Liver (tissue), 9 donors: Measurements from ENCODE around the gene ADAMTS16. TPM values are rescaled to one million over a fixed set of nuclear protein-coding genes. Genes with fewer than 3 reads are reported as not detected.

Source experiments
- DNase-seq: peaks from one replicate; pipeline ENCODE4 v3.0.0-alpha.2; 2017; ENCODE audit warnings: low spot score
- H3K27ac ChIP-seq, 2 donors: one replicate each; pipeline ENCODE4 v1.7.0; 2013; ENCODE audit warnings: inconsistent platforms in 2 of 2, low read length in 2 of 2, control low read depth in 1 of 2, low read depth in 1 of 2, mild to moderate bottlenecking in 1 of 2
- H3K27me3 ChIP-seq, 4 donors: one replicate each; pipeline versions ENCODE4 v1.6.1 to v1.7.0; 2013; ENCODE audit warnings: low read length in 3 of 4, inconsistent platforms in 1 of 4, mild to moderate bottlenecking in 1 of 4, moderate library complexity in 1 of 4; ENCODE audit not compliant: control insufficient read depth in 4 of 4, insufficient read depth in 4 of 4
- H3K36me3 ChIP-seq, 4 donors: one replicate each; pipeline versions ENCODE4 v1.6.1 to v1.7.0; 2013; ENCODE audit warnings: low read length in 3 of 4, mild to moderate bottlenecking in 3 of 4, low read depth in 1 of 4, moderate library complexity in 1 of 4; ENCODE audit not compliant: control insufficient read depth in 4 of 4, insufficient read depth in 3 of 4
- H3K4me1 ChIP-seq, 4 donors: one replicate each; pipeline versions ENCODE4 v1.6.1 to v1.7.0; 2013; ENCODE audit warnings: low read length in 3 of 4, mild to moderate bottlenecking in 3 of 4, moderate library complexity in 1 of 4; ENCODE audit not compliant: control insufficient read depth in 4 of 4, insufficient read depth in 4 of 4
- H3K4me3 ChIP-seq, 3 donors: one replicate each; pipeline versions ENCODE4 v1.6.1 to v1.7.0; 2013; ENCODE audit warnings: low read length in 3 of 3, control low read depth in 1 of 3, low read depth in 1 of 3, mild to moderate bottlenecking in 1 of 3
- H3K9ac ChIP-seq, 2 donors: one replicate each; pipeline ENCODE4 v1.7.0; 2013; ENCODE audit warnings: low read length in 2 of 2, mild to moderate bottlenecking in 2 of 2, moderate library complexity in 2 of 2, control low read depth in 1 of 2, low read depth in 1 of 2
- H3K9me3 ChIP-seq, 4 donors: one replicate each; pipeline versions ENCODE4 v1.6.1 to v1.7.0; 2013; ENCODE audit warnings: low read length in 3 of 4; ENCODE audit not compliant: control insufficient read depth in 4 of 4
- ATF3 ChIP-seq: IDR thresholded peaks from 2 replicates; pipeline ENCODE4 v1.6.1; 2016; ENCODE audit warnings: antibody characterized with exemption
- CTCF ChIP-seq: fragments of 150-350 bp; IDR thresholded peaks from 2 replicates; pipeline ENCODE4 v1.5.1; 2017; ENCODE audit warnings: improper control_type of control experiment, low read depth, low read length; ENCODE audit not compliant: missing input control
- EGR1 ChIP-seq, 2 donors: IDR thresholded peaks; 2 replicates each; pipeline ENCODE4 v1.6.1; 2016 to 2018; ENCODE audit warnings: antibody characterized with exemption in 2 of 2, low read depth in 2 of 2
- FOXA1 ChIP-seq: IDR thresholded peaks from 2 replicates; pipeline ENCODE4 v1.6.1; 2016; ENCODE audit warnings: antibody characterized with exemption
- FOXA2 ChIP-seq: IDR thresholded peaks from 2 replicates; pipeline ENCODE4 v1.6.1; 2016; ENCODE audit warnings: antibody characterized with exemption
- GABPA ChIP-seq, 2 donors: IDR thresholded peaks in 1 of 2; conservative IDR thresholded peaks in 1 of 2; 2 replicates each; pipeline ENCODE4 v1.6.1; 2016; ENCODE audit warnings: antibody characterized with exemption in 2 of 2, mild to moderate bottlenecking in 1 of 2, moderate library complexity in 1 of 2
- HNF4A ChIP-seq, 2 donors: conservative IDR thresholded peaks; 2 replicates each; pipeline ENCODE4 v1.6.1; 2016; ENCODE audit warnings: antibody characterized with exemption in 2 of 2, mild to moderate bottlenecking in 2 of 2
- HNF4G ChIP-seq: IDR thresholded peaks from 2 replicates; pipeline ENCODE4 v1.6.1; 2016; ENCODE audit warnings: antibody characterized with exemption
- JUND ChIP-seq, 2 donors: IDR thresholded peaks; 2 replicates each; pipeline ENCODE4 v1.6.1; 2016; ENCODE audit warnings: antibody characterized with exemption in 2 of 2
- MAX ChIP-seq: IDR thresholded peaks from 2 replicates; pipeline ENCODE4 v1.6.1; 2016; ENCODE audit warnings: antibody characterized with exemption
- NR2F2 ChIP-seq: IDR thresholded peaks from 2 replicates; pipeline ENCODE4 v1.6.1; 2016; ENCODE audit warnings: antibody characterized with exemption
- REST ChIP-seq: IDR thresholded peaks from 2 replicates; pipeline ENCODE4 v1.6.1; 2016; ENCODE audit warnings: antibody characterized with exemption, mild to moderate bottlenecking
- RXRA ChIP-seq, 2 donors: IDR thresholded peaks; 2 replicates each; pipeline ENCODE4 v1.6.1; 2017 to 2018; ENCODE audit warnings: antibody characterized with exemption in 2 of 2, mild to moderate bottlenecking in 1 of 2
- SP1 ChIP-seq: IDR thresholded peaks from 2 replicates; pipeline ENCODE4 v1.6.1; 2018; ENCODE audit warnings: antibody characterized with exemption, mild to moderate bottlenecking
- TAF1 ChIP-seq: conservative IDR thresholded peaks from 2 replicates; pipeline ENCODE4 v1.6.1; 2016; ENCODE audit warnings: antibody characterized with exemption, mild to moderate bottlenecking
- WGBS: extraction: QIAGEN DNeasy Blood & Tissue Kit; methylation state at CpG from one replicate; pipeline ENCODE4 v1.1.7; 2013; 5-methylcytosine and 5-hydroxymethylcytosine counted together
- polyA plus RNA-seq, 2 donors: library from polyadenylated mRNA; stranded (reverse) in 1 of 2; unstranded in 1 of 2; fragments of 200-250 nt in 1 of 2; fragments of >200 nt in 1 of 2; fragmentation: Nextera tagmentation in 1 of 2; extraction: Ambion mirVana in 1 of 2; gene quantifications; one replicate each; pipeline versions ENCODE4 v1.2.1 to v1.2.3, GENCODE V29; 2013 to 2015
- total RNA-seq, 2 donors: library from RNA; depleted of rRNA; stranded (reverse); fragments of >200 nt; gene quantifications; one replicate each; pipeline ENCODE4 v1.2.3, GENCODE V29; 2014
- donor health status: healthy.
- donor health status: healthy.
- donor health status: healthy.
- donor health status: healthy.
- donor health status: healthy.

Gene ADAMTS16
- total and polyA plus RNA-seq, 4 donors = under 0.01 to 0.84 TPM; not detected in 2

GRCh38 chr5:5139336-5139776 is 774 bp upstream of the ADAMTS16 start:
- peak overlapping the region in 1 of 3 donors; percentile 45 for H3K4me3 ChIP-seq
- H3K27ac ChIP-seq = no peak overlapping the region
- no peak overlapping the region for H3K9ac ChIP-seq
- no peaks in the 10 kb centered on the region for H3K9me3 ChIP-seq
- peaks cover 11 to 34% (median 23%) of the 10 kb centered on the region in 4 donors for H3K4me1 ChIP-seq
- WGBS = 24% methylated on average over 39 of the region's 39 CpGs
- DNase-seq = no peak
- H3K27me3 ChIP-seq = peaks cover 0 to 13% (median 2%) of the 10 kb centered on the region in 4 donors
- no peaks in the 10 kb centered on the region for H3K36me3 ChIP-seq
- TF ChIP-seq CTCF (no peak), FOXA2 (no peak)

GRCh38 chr5:5140479-5141338 is 579 bp downstream of the ADAMTS16 start:
- WGBS = 4% methylated on average over 57 of the region's 57 CpGs
- no peak for TF ChIP-seq JUND (IDR thresholded peaks at IDR 0.05)
- no peak for TF ChIP-seq EGR1 (IDR thresholded peaks at IDR 0.05; ENCODE audit: low read depth in 2 of 2)
- TF ChIP-seq REST = no peak
- no peak for TF ChIP-seq GABPA (IDR thresholded peaks at IDR 0.05 in 1 of 2, conservative IDR thresholded peaks at IDR 0.05 in 1 of 2)
- TF ChIP-seq HNF4G = no peak
- TF ChIP-seq FOXA2 = no peak
- TF ChIP-seq SP1 = no peak
- TF ChIP-seq HNF4A (conservative IDR thresholded peaks at IDR 0.05) = no peak
- TF ChIP-seq MAX = no peak
- no peak for DNase-seq
- H3K4me3 ChIP-seq = peak overlapping the region in 2 of 3 donors; percentile 10 to 45
- peaks cover 11 to 33% (median 24%) of the 10 kb centered on the region in 4 donors for H3K4me1 ChIP-seq
- no peaks in the 10 kb centered on the region for H3K36me3 ChIP-seq
- peaks cover 0 to 13% (median 2%) of the 10 kb centered on the region in 4 donors for H3K27me3 ChIP-seq
- no peak overlapping the region for H3K27ac ChIP-seq
- no peaks in the 10 kb centered on the region for H3K9me3 ChIP-seq
- no peak overlapping the region for H3K9ac ChIP-seq

GRCh38 chr5:5141339-5141599 is 1.1 kb downstream of the ADAMTS16 start:
- no peaks in the 10 kb centered on the region for H3K36me3 ChIP-seq
- WGBS = 25% methylated on average over 4 of the region's 4 CpGs
- H3K4me1 ChIP-seq = peaks cover 10 to 30% (median 23%) of the 10 kb centered on the region in 4 donors
- H3K4me3 ChIP-seq = no peak overlapping the region
- peaks cover 0 to 13% (median 2%) of the 10 kb centered on the region in 4 donors for H3K27me3 ChIP-seq
- DNase-seq = no peak
- no peak overlapping the region for H3K27ac ChIP-seq
- no peaks in the 10 kb centered on the region for H3K9me3 ChIP-seq
- H3K9ac ChIP-seq = no peak overlapping the region
- no peak for TF ChIP-seq TAF1
- no peak for TF ChIP-seq NR2F2
- no peak for TF ChIP-seq MAX
- TF ChIP-seq REST = no peak
- no peak for TF ChIP-seq FOXA2
- TF ChIP-seq HNF4G = no peak
- no peak for TF ChIP-seq FOXA1
- TF ChIP-seq RXRA (IDR thresholded peaks at IDR 0.05) = no peak
- TF ChIP-seq EGR1 (IDR thresholded peaks at IDR 0.05; ENCODE audit: low read depth in 2 of 2) = no peak
- TF ChIP-seq ATF3 = no peak
- no peak for TF ChIP-seq HNF4A (conservative IDR thresholded peaks at IDR 0.05)
- no peak for TF ChIP-seq GABPA (IDR thresholded peaks at IDR 0.05 in 1 of 2, conservative IDR thresholded peaks at IDR 0.05 in 1 of 2)
